H1 (cell line): ENCODE measurements around the gene BRSK2. TPM values are rescaled to one million over a fixed set of nuclear protein-coding genes. Genes with fewer than 3 reads are reported as not detected.

Experiments
- CTCF ChIA-PET: fragments of 300-600 bp; sonication (Branson Sonifier 250); formaldehyde crosslinking; loops from one replicate; lab custom pipeline; 2021; ENCODE audit not compliant: partially characterized antibody; lab: Charles Lee
- POLR2A ChIA-PET: fragments of 300-600 bp; sonication (Branson Sonifier 250); formaldehyde crosslinking; loops from one replicate; lab custom pipeline; 2021; ENCODE audit warnings: inconsistent platforms; ENCODE audit not compliant: partially characterized antibody; lab: Charles Lee
- DNase-seq, 2 experiments: peaks; one replicate each; pipeline versions ENCODE4 v3.0.0 to v3.0.0-alpha.2; 2010 to 2022; ENCODE audit warnings: low spot score in 2 of 2, low read depth in 1 of 2, mixed read lengths in 1 of 2
- FAIRE-seq: peaks from 2 replicates; lab custom pipeline; 2011; peaks lifted over from hg19 to GRCh38; lab: Jason Lieb, UNC
- H2AFZ ChIP-seq: 2 replicates; pipeline ENCODE4 v1.8.1; 2012; ENCODE audit warnings: low read length, inconsistent platforms
- H2AK5ac ChIP-seq: 2 replicates; pipeline ENCODE4 v1.6.1; 2013; ENCODE audit warnings: low read depth, low read length
- H2BK120ac ChIP-seq: replicated peaks from 2 replicates; pipeline ENCODE3; 2013; ENCODE audit warnings: low read depth, low read length, inconsistent platforms
- H2BK12ac ChIP-seq: 2 replicates; pipeline ENCODE4 v1.6.1; 2013; ENCODE audit warnings: low read depth, low read length
- H2BK15ac ChIP-seq: 2 replicates; pipeline ENCODE4 v1.6.1; 2013; ENCODE audit warnings: low read length
- H2BK20ac ChIP-seq: 2 replicates; pipeline ENCODE4 v1.6.1; 2013; ENCODE audit warnings: low read length
- H2BK5ac ChIP-seq: 2 replicates; pipeline ENCODE4 v1.6.1; 2013; ENCODE audit warnings: low read depth, low read length
- H3K14ac ChIP-seq: 2 replicates; pipeline ENCODE4 v1.6.1; 2013; ENCODE audit warnings: inconsistent platforms; ENCODE audit not compliant: insufficient read length
- H3K18ac ChIP-seq: 2 replicates; pipeline ENCODE4 v1.6.1; 2013; ENCODE audit warnings: low read length; ENCODE audit errors: extremely low read depth
- H3K23ac ChIP-seq: 2 replicates; pipeline ENCODE4 v1.6.1; 2013; ENCODE audit warnings: inconsistent platforms; ENCODE audit not compliant: insufficient read length
- H3K23me2 ChIP-seq: 2 replicates; pipeline ENCODE4 v1.6.1; 2013; ENCODE audit warnings: low read depth, low read length
- H3K27ac ChIP-seq: 2 replicates; pipeline ENCODE4 v1.6.1; 2011; ENCODE audit warnings: low read depth, low read length, inconsistent platforms
- H3K27me3 ChIP-seq, 4 experiments: replicated peaks in 1 of 4; 1 replicate in 1 of 4; 2 replicates in 3 of 4; pipeline versions ENCODE4 v1.6.1 to v1.8.1; 2011 to 2013; ENCODE audit warnings: low read length in 3 of 4, mild to moderate bottlenecking in 3 of 4, inconsistent platforms in 2 of 4, mixed read lengths in 2 of 4, moderate library complexity in 1 of 4; ENCODE audit not compliant: control insufficient read depth in 3 of 4, insufficient read depth in 3 of 4; ENCODE audit errors: extremely low read depth in 1 of 4
- H3K36me3 ChIP-seq, 4 experiments: 2 replicates each; pipeline versions ENCODE4 v1.6.1 to v1.8.1; 2011 to 2013; ENCODE audit warnings: mild to moderate bottlenecking in 4 of 4, low read length in 3 of 4, moderate library complexity in 2 of 4, control low read depth in 1 of 4, inconsistent platforms in 1 of 4; ENCODE audit not compliant: insufficient read depth in 4 of 4, control insufficient read depth in 2 of 4
- H3K4ac ChIP-seq: replicated peaks from 2 replicates; pipeline ENCODE3; 2013; ENCODE audit warnings: low read length, low read depth, mixed read lengths, inconsistent platforms; ENCODE audit not compliant: insufficient read length
- H3K4me1 ChIP-seq, 4 experiments: replicated peaks in 1 of 4; 1 replicate in 1 of 4; 2 replicates in 3 of 4; pipeline versions ENCODE4 v1.6.1 to v1.8.1; 2011 to 2013; ENCODE audit warnings: low read length in 3 of 4, inconsistent platforms in 2 of 4, mixed read lengths in 1 of 4; ENCODE audit not compliant: insufficient read depth in 4 of 4, control insufficient read depth in 3 of 4
- H3K4me2 ChIP-seq, 2 experiments: 2 replicates each; pipeline versions ENCODE4 v1.6.1 to v1.8.1; 2011 to 2013; ENCODE audit warnings: low read depth in 2 of 2, low read length in 2 of 2, control low read depth in 1 of 2, inconsistent platforms in 1 of 2, mild to moderate bottlenecking in 1 of 2; ENCODE audit not compliant: insufficient read depth in 1 of 2
- H3K4me3 ChIP-seq, 4 experiments: fragments of 200-600, 300-600 bp in 1 of 4; sonication (generic), shearing (Covaris generic), sonication (Bioruptor Twin) in 1 of 4; 2 replicates each; pipeline versions ENCODE4 v1.5.1 to v1.8.1; 2011 to 2016; ENCODE audit warnings: low read length in 4 of 4, low read depth in 3 of 4, control low read depth in 2 of 4, inconsistent platforms in 2 of 4, mild to moderate bottlenecking in 2 of 4, mixed read lengths in 1 of 4, moderate library complexity in 1 of 4; ENCODE audit not compliant: insufficient read depth in 2 of 4; ENCODE audit errors: extremely low read depth in 1 of 4
- H3K56ac ChIP-seq: replicated peaks from 2 replicates; pipeline ENCODE3; 2013; ENCODE audit warnings: low read depth, mild to moderate bottlenecking, mixed read lengths, low read length, inconsistent platforms; ENCODE audit not compliant: insufficient read length
- H3K79me1 ChIP-seq: 2 replicates; pipeline ENCODE4 v1.6.1; 2013; ENCODE audit warnings: low read depth, low read length, control low read depth
- H3K79me2 ChIP-seq, 2 experiments: 2 replicates each; pipeline versions ENCODE4 v1.6.1 to v1.8.1; 2012 to 2013; ENCODE audit warnings: low read length in 2 of 2, mild to moderate bottlenecking in 2 of 2, inconsistent platforms in 1 of 2; ENCODE audit not compliant: insufficient read depth in 2 of 2, control insufficient read depth in 1 of 2
- H3K9ac ChIP-seq, 4 experiments: replicated peaks in 1 of 4; 1 replicate in 1 of 4; 2 replicates in 3 of 4; pipeline versions ENCODE4 v1.6.1 to v1.8.1; 2011 to 2013; ENCODE audit warnings: low read depth in 3 of 4, low read length in 3 of 4, control low read depth in 2 of 4, mild to moderate bottlenecking in 2 of 4, moderate library complexity in 2 of 4, inconsistent platforms in 1 of 4; ENCODE audit errors: extremely low read depth in 1 of 4
- H3K9me3 ChIP-seq, 2 experiments: 2 replicates each; pipeline versions ENCODE4 v1.6.1 to v1.8.1; 2012 to 2013; ENCODE audit warnings: mild to moderate bottlenecking in 2 of 2, moderate library complexity in 2 of 2, control low read depth in 1 of 2, inconsistent platforms in 1 of 2, low read depth in 1 of 2, low read length in 1 of 2, mixed read lengths in 1 of 2; ENCODE audit not compliant: insufficient read depth in 2 of 2
- H4K20me1 ChIP-seq, 2 experiments: replicated peaks in 1 of 2; 2 replicates each; pipeline versions ENCODE3 to v1.8.1; 2011 to 2013; ENCODE audit warnings: inconsistent platforms in 2 of 2, low read length in 2 of 2, mild to moderate bottlenecking in 1 of 2; ENCODE audit not compliant: insufficient read depth in 2 of 2, control insufficient read depth in 1 of 2
- H4K5ac ChIP-seq: 2 replicates; pipeline ENCODE4 v1.6.1; 2013; ENCODE audit warnings: low read length, low read depth, mixed read lengths, inconsistent platforms; ENCODE audit not compliant: insufficient read length
- H4K8ac ChIP-seq: 2 replicates; pipeline ENCODE4 v1.8.0; 2013; ENCODE audit warnings: mild to moderate bottlenecking, moderate library complexity, low read length, inconsistent platforms; ENCODE audit not compliant: insufficient read depth; ENCODE audit errors: extremely low read depth
- H4K91ac ChIP-seq: replicated peaks from 2 replicates; pipeline ENCODE3; 2013; ENCODE audit warnings: low read length, mixed read lengths, inconsistent platforms; ENCODE audit not compliant: insufficient read length
- CBX5 ChIP-seq: fragments of 300-800, 300-1000 bp; sonication (generic); IDR thresholded peaks from 2 replicates; pipeline ENCODE4 v1.7.1; 2016; ENCODE audit warnings: antibody characterized with exemption, low read length, low read depth
- CBX8 ChIP-seq: fragments of 300-800, 300-1000 bp; sonication (generic); IDR thresholded peaks from 2 replicates; pipeline ENCODE4 v1.7.1; 2016; ENCODE audit warnings: low read depth, low read length, borderline replicate concordance
- CTBP2 ChIP-seq: IDR thresholded peaks from 2 replicates; pipeline ENCODE4 v1.7.0; 2011; ENCODE audit warnings: borderline replicate concordance, mild to moderate bottlenecking, moderate library complexity, mixed read lengths, low read length; ENCODE audit not compliant: insufficient read depth, insufficient read length
- EGR1 ChIP-seq: IDR thresholded peaks from 2 replicates; pipeline ENCODE4 v1.6.1; 2011; ENCODE audit warnings: low read depth, low read length, borderline replicate concordance
- HDAC2 ChIP-seq, 2 experiments: fragments of 300-600 bp in 1 of 2; sonication (generic) in 1 of 2; IDR thresholded peaks; 2 replicates each; pipeline ENCODE4 v1.6.1; 2011 to 2012; ENCODE audit warnings: low read depth in 2 of 2, low read length in 2 of 2, mild to moderate bottlenecking in 2 of 2, moderate library complexity in 2 of 2, borderline replicate concordance in 1 of 2, inconsistent platforms in 1 of 2
- JUND ChIP-seq: IDR thresholded peaks from 2 replicates; pipeline ENCODE4 v1.6.1; 2011; ENCODE audit warnings: mild to moderate bottlenecking, improper control_type of control experiment, low read length
- MAFK ChIP-seq: IDR thresholded peaks from 2 replicates; pipeline ENCODE4 v1.6.1; 2012; ENCODE audit warnings: low read depth, mild to moderate bottlenecking, improper control_type of control experiment, low read length
- RXRA ChIP-seq: IDR thresholded peaks from 2 replicates; pipeline ENCODE4 v1.6.1; 2011; ENCODE audit warnings: low read depth, mild to moderate bottlenecking, low read length, moderate library complexity; ENCODE audit not compliant: insufficient read depth
- SIX5 ChIP-seq: IDR thresholded peaks from 2 replicates; pipeline ENCODE4 v1.6.1; 2011; ENCODE audit warnings: mild to moderate bottlenecking, low read depth, low read length
- SP1 ChIP-seq: IDR thresholded peaks from 2 replicates; pipeline ENCODE4 v1.6.1; 2011; ENCODE audit warnings: low read depth, low read length
- TAF1 ChIP-seq: IDR thresholded peaks from 2 replicates; pipeline ENCODE4 v1.6.1; 2011; ENCODE audit warnings: mild to moderate bottlenecking, low read depth, low read length
- TAF7 ChIP-seq: optimal IDR thresholded peaks from 2 replicates; pipeline ENCODE3; 2011; ENCODE audit warnings: low read depth, mild to moderate bottlenecking, inconsistent platforms, low read length, moderate library complexity, borderline replicate concordance
- WGBS, 2 experiments: shearing (Covaris generic) in 1 of 2; methylation state at CpG; one replicate each; pipeline versions ENCODE4 v1.1.6 to v1.1.7; 2013 to 2015; ENCODE audit warnings: low lambda C conversion rate in 2 of 2, mixed read lengths in 2 of 2, inconsistent platforms in 1 of 2, low coverage in 1 of 2, missing lambda C conversion rate in 1 of 2; ENCODE audit not compliant: insufficient replicate concordance in 2 of 2, insufficient coverage in 1 of 2, insufficient read length in 1 of 2; ENCODE audit errors: extremely low coverage in 1 of 2, missing lambda C conversion rate in 1 of 2; 5-methylcytosine and 5-hydroxymethylcytosine counted together
- polyA plus RNA-seq, 7 experiments: library from polyadenylated mRNA; depleted of rRNA in 3 of 7; stranded (reverse) in 5 of 7; unstranded in 2 of 7; fragments of >200 nt in 5 of 7; fragments of 200-250 nt in 2 of 7; gene quantifications; 1 replicate in 5 of 7; 2 replicates in 1 of 7; 4 replicates in 1 of 7; pipeline versions ENCODE4 v1.2.1 to v1.2.3, GENCODE V29; 2011 to 2013; ENCODE audit warnings: missing spikeins in 2 of 7, mixed read lengths in 2 of 7
- total RNA-seq: library from RNA; stranded (reverse); fragmentation: NEBNext Ultra II Directional; extraction: Animal tissue kit (Norgen Biotek cat#: 25700); gene quantifications from 2 replicates; pipeline ENCODE4 v1.2.1, GENCODE V29; 2021

The BRSK2 gene
- total and polyA plus RNA-seq, 2 of the 8 experiments (the other 6 are each of a cell fraction or from before 2014, with no cell fraction given): 17.3 to 27.1 TPM

- no peaks in the 10 kb centered on the region for H3K9me3 ChIP-seq
- no peaks in the 10 kb centered on the region for H3K23me2 ChIP-seq
- no peak overlapping the region for H3K4ac ChIP-seq
- no peak for DNase-seq
- CTCF ChIA-PET: interaction anchor here (0.7 to 1.7 kb wide), 5 partner anchors 11 to 1175 kb away, joined by 3 to 7 read pairs (median 3); no protein-coding TSS in a partner anchor
- H3K79me2 ChIP-seq: no peaks in the 10 kb centered on the region
- H3K4me3 ChIP-seq: no peak overlapping the region
- no peak overlapping the region for H2BK120ac ChIP-seq
- H3K14ac ChIP-seq: no peak overlapping the region
- H3K27ac ChIP-seq: no peak overlapping the region
- no peaks in the 10 kb centered on the region for H3K27me3 ChIP-seq
- no peak overlapping the region for H2AFZ ChIP-seq
- 98% methylated on average over 12 of the region's 13 CpGs; no CpG with 5 or more reads in 1 of the 2 experiments for whole genome bisulfite sequencing, 2 experiments
- FAIRE-seq: no peak
- H2AK5ac ChIP-seq: no peak overlapping the region
- no peak overlapping the region for H3K18ac ChIP-seq
- no peak overlapping the region for H3K23ac ChIP-seq
- peaks cover 3% of the 10 kb centered on the region for H3K79me1 ChIP-seq
- no peak overlapping the region for H2BK15ac ChIP-seq
- H2BK5ac ChIP-seq: no peak overlapping the region
- H3K4me2 ChIP-seq: no peak overlapping the region
- TF ChIP-seq SIX5 (no peak), EGR1 (no peak), MAFK (no peak), TAF1 (no peak), CBX8 (no peak), RXRA (no peak), CBX5 (no peak), JUND (no peak), SP1 (no peak), HDAC2 (IDR thresholded peaks at IDR 0.05; ENCODE audit: borderline replicate concordance in 1 of 2, low read depth in 2 of 2, low read length in 2 of 2) (no peak), TAF7 (no peak), CTBP2 (no peak)
- no peak overlapping the region for H2BK12ac ChIP-seq
- H4K8ac ChIP-seq: no peak overlapping the region
- no peak overlapping the region for H4K91ac ChIP-seq
- H4K5ac ChIP-seq: no peak overlapping the region
- POLR2A ChIA-PET: no interaction called here
- H3K9ac ChIP-seq: no peak overlapping the region
- H4K20me1 ChIP-seq: peaks cover 0 to 6% of the 10 kb centered on the region in 2 experiments
- no peaks in the 10 kb centered on the region; a peak in 1 of 8 replicates for H3K36me3 ChIP-seq
- H3K4me1 ChIP-seq: no peaks in the 10 kb centered on the region
- H3K56ac ChIP-seq: no peak overlapping the region
- no peak overlapping the region for H2BK20ac ChIP-seq
These were observed 88.3 kb downstream of the BRSK2 start for GRCh38 chr11:1478011-1478410.
